Skeletal muscle tissue (tissue), 4 donors: ENCODE data around the gene PPP1R12B. TPM values are rescaled to one million over a fixed set of nuclear protein-coding genes. Genes with fewer than 3 reads are reported as not detected.
"Not testable (repeated sequence)": the region's sequence is repeated elsewhere in the genome, so short reads cannot be mapped to it uniquely, and the experiment has no call there.

Source experiments
- H3K27ac ChIP-seq: one replicate; pipeline ENCODE4 v1.7.0; 2013; ENCODE audit warnings: mild to moderate bottlenecking, low read depth, low read length, inconsistent platforms
- H3K27me3 ChIP-seq, 3 donors: one replicate each; pipeline ENCODE4 v1.7.0; 2013; ENCODE audit warnings: low read length in 3 of 3; ENCODE audit not compliant: control insufficient read depth in 3 of 3, insufficient read depth in 3 of 3
- H3K36me3 ChIP-seq, 3 donors: one replicate each; pipeline ENCODE4 v1.7.0; 2013; ENCODE audit warnings: low read length in 3 of 3; ENCODE audit not compliant: control insufficient read depth in 3 of 3, insufficient read depth in 3 of 3
- H3K4me1 ChIP-seq, 3 donors: one replicate each; pipeline ENCODE4 v1.7.0; 2013; ENCODE audit warnings: low read length in 3 of 3, mild to moderate bottlenecking in 3 of 3; ENCODE audit not compliant: control insufficient read depth in 3 of 3, insufficient read depth in 3 of 3
- H3K4me3 ChIP-seq, 3 donors: one replicate each; pipeline ENCODE4 v1.7.0; 2013; ENCODE audit warnings: low read length in 3 of 3
- H3K9ac ChIP-seq, 3 donors: one replicate each; pipeline ENCODE4 v1.7.0; 2013; ENCODE audit warnings: low read length in 3 of 3, mild to moderate bottlenecking in 3 of 3, moderate library complexity in 2 of 3, low read depth in 1 of 3
- H3K9me3 ChIP-seq, 3 donors: one replicate each; pipeline ENCODE4 v1.7.0; 2013; ENCODE audit warnings: low read length in 3 of 3; ENCODE audit not compliant: control insufficient read depth in 3 of 3
- total RNA-seq: library from RNA; depleted of rRNA; stranded (reverse); fragments of >200 nt; gene quantifications from one replicate; pipeline ENCODE4 v1.2.3, GENCODE V29; 2014
- donor health status: Osteomylitis.

PPP1R12B gene
- total RNA-seq, 1 donor from 2014 or later: 73.6 TPM

GRCh38 chr1:202616355-202616915, 267.9 kb downstream of the PPP1R12B start:
- H3K4me1 ChIP-seq: peaks cover 28 to 46% (median 38%) of the 10 kb centered on the region in 3 donors
- H3K27me3 ChIP-seq: no peaks in the 10 kb centered on the region
- H3K27ac ChIP-seq: no peak overlapping the region

GRCh38 chr1:202619012-202619411, 270.5 kb downstream of the PPP1R12B start:
- not testable (repeated sequence) for H3K27ac ChIP-seq, H3K9me3 ChIP-seq, H3K36me3 ChIP-seq, H3K27me3 ChIP-seq
- peak overlapping the region in 1 of 3 donors; percentile 45 for H3K4me3 ChIP-seq
- H3K4me1 ChIP-seq: peaks cover 32 to 61% (median 42%) of the 10 kb centered on the region in 3 donors
- H3K9ac ChIP-seq: peak overlapping the region in 2 of 3 donors; percentile 25 to 45

More at GRCh38 chr1:202616355-202616915, 267.9 kb downstream of the PPP1R12B start:
- H3K9ac ChIP-seq: peak overlapping the region in 1 of 3 donors; percentile 33
- H3K36me3 ChIP-seq: no peaks in the 10 kb centered on the region
- H3K4me3 ChIP-seq: no peak overlapping the region
- no peaks in the 10 kb centered on the region for H3K9me3 ChIP-seq

GRCh38 chr1:202619505-202619904, 271.0 kb downstream of the PPP1R12B start:
- Histone ChIP-seq H3K27ac (no peak overlapping the region), H3K27me3 (peaks cover 0 to 2% (median 0%) of the 10 kb centered on the region in 3 donors), H3K4me1 (peaks cover 32 to 61% (median 42%) of the 10 kb centered on the region in 3 donors)

DNA sequence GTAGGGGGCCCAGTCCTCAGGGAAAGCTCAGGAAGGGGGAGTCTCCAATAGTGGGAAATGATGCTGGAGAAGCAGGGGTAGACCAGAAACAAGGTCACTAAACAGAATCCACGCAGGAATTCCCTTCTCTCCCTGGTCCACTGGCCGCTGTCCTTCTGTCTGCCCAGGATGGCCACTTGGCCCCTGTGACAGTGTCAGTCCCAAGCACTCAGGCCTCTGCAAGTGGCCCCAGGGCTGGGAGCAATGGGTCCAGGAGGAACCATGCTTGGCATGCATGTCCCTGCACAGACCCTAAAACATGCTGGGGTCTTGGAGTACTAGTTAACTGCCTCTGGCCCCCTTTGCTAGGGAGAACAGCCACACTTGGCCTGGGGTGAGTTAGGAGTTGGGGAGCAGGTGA, 271.5 kb downstream of the PPP1R12B start:
- not testable (repeated sequence) for H3K27me3 ChIP-seq, H3K9me3 ChIP-seq, H3K4me3 ChIP-seq, H3K9ac ChIP-seq, H3K36me3 ChIP-seq, H3K27ac ChIP-seq
- H3K4me1 ChIP-seq: peaks cover 26 to 61% (median 42%) of the 10 kb centered on the region in 3 donors

More at GRCh38 chr1:202619505-202619904, 271.0 kb downstream of the PPP1R12B start:
- no peaks in the 10 kb centered on the region for H3K36me3 ChIP-seq
- H3K9ac ChIP-seq: peak overlapping the region in 1 of 3 donors; percentile 25
- H3K4me3 ChIP-seq: no peak overlapping the region
- no peaks in the 10 kb centered on the region for H3K9me3 ChIP-seq

DNA sequence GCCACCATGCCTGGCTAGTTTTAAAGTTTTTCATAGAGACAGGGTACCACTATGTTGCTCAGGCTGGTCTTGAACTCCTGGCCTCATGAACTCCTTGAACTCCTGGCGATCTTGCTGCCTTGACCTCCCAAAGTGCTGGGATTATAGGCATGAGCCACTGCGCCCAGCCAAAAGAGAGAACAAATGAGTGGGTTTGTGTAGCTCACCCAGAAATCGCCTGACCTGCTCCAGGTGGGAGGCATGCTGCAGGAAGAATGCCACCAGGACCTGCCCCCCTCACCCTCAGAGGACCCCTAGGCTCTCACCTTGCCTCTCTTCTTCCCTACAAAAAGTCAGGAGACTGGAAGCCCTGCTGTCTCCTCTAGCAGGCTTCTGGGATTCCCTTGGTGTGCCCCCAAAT, 272.9 kb downstream of the PPP1R12B start:
- Histone ChIP-seq H3K4me1 (peaks cover 13 to 56% (median 33%) of the 10 kb centered on the region in 3 donors), H3K27ac (no peak overlapping the region), H3K9ac (no peak overlapping the region), H3K36me3 (no peaks in the 10 kb centered on the region), H3K9me3 (no peaks in the 10 kb centered on the region), H3K27me3 (peaks cover 0 to 7% (median 5%) of the 10 kb centered on the region in 3 donors), H3K4me3 (no peak overlapping the region)

DNA sequence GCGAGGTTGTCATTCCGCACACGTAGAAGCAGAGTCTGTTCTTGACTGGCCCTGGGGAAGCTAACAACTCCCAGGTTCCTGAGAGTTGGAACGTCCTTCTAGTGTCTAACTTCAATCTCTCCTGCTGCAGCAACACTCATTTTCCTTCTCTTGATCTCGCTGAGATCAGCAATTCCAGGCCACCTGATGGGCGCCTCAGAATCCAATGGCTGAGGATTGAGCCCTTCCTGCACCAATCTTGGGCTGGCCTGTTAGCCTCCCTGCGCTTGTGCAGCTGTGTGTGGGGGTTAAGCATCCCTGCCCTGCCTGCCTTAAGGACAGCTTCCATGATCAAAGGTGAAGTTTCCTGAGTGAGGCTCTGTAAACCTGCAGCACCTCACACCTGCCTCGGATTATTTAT, 273.9 kb downstream of the PPP1R12B start:
- peaks cover 13 to 63% (median 35%) of the 10 kb centered on the region in 3 donors for H3K4me1 ChIP-seq
- no peak overlapping the region for H3K9ac ChIP-seq
- peaks cover 0 to 7% (median 5%) of the 10 kb centered on the region in 3 donors for H3K27me3 ChIP-seq

GRCh38 chr1:202623075-202623474, 274.6 kb downstream of the PPP1R12B start:
- peak overlapping the region in 1 of 3 donors; percentile 8 for H3K9ac ChIP-seq
- H3K27ac ChIP-seq: no peak overlapping the region
- no peaks in the 10 kb centered on the region for H3K36me3 ChIP-seq
- no peak overlapping the region for H3K4me3 ChIP-seq
- H3K27me3 ChIP-seq: peaks cover 0 to 7% (median 5%) of the 10 kb centered on the region in 3 donors
- no peaks in the 10 kb centered on the region for H3K9me3 ChIP-seq
- H3K4me1 ChIP-seq: peaks cover 13 to 64% (median 36%) of the 10 kb centered on the region in 3 donors

More for the DNA sequence above, 273.9 kb downstream of the PPP1R12B start:
- Histone ChIP-seq H3K9me3 (no peaks in the 10 kb centered on the region), H3K36me3 (no peaks in the 10 kb centered on the region), H3K27ac (no peak overlapping the region), H3K4me3 (no peak overlapping the region)

DNA sequence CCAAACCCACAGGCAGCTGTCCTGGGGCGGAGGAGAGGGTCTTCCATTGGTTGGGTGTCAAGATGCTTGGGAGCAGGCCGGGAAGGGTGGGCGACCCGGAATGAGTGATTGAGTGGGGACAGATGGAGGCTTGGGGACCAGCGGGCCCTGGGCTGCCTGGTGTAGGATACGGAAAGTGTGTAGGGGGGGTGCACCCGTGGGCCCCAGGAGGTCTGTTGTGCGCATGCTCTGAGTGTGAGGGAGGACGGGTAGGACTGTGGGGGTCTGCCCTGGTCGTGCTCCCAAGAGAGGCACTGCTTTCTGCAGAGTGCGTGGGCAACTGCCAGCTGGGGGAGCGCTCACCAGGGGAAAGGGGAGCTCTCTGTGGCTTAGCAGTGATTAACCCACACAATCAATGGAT, 275.0 kb downstream of the PPP1R12B start:
- Histone ChIP-seq H3K4me1 (peaks cover 12 to 60% (median 32%) of the 10 kb centered on the region in 3 donors), H3K4me3 (peak overlapping the region in 1 of 3 donors; percentile 22)
- H3K27me3 ChIP-seq, H3K9me3 ChIP-seq, H3K27ac ChIP-seq, H3K9ac ChIP-seq, H3K36me3 ChIP-seq: not testable (repeated sequence)

DNA sequence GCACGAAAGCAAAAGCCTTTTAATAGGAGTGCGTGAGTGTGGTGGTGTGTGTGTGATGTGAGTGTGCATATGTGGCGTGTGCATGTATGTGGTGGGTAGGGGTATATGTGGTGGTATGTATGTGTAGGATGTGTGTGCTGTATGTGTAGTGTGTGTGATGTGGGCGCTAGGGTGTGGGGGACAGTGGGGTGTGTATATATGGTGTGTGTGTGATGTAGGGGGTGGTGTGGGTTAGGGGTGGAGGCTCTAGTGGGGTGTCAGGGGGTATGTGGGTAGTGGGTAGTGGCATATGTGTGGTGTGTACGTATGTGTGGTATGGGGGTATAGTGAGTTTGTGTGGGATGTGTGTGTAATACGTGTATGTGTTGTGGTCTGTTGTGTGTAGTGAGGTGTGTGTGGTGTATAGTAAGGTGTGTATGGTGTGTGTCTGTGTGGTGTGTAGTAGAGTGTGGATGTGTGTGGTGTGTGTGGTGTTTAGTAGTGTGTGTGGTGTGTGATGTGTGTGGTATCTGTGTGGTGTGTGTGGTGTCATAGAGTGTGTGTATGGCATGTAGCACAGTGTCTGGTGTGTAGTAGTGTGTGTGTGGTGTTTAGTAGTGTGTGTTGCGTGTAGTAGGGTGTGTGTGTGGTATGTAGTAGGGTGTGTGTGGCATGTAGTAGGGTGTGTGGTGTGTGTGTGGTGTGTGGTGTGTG, 275.7 kb downstream of the PPP1R12B start:
- Histone ChIP-seq H3K9ac (no peak overlapping the region), H3K27ac (no peak overlapping the region), H3K9me3 (no peaks in the 10 kb centered on the region), H3K4me1 (peaks cover 7 to 52% (median 25%) of the 10 kb centered on the region in 3 donors), H3K36me3 (no peaks in the 10 kb centered on the region), H3K4me3 (no peak overlapping the region), H3K27me3 (peaks cover 0 to 11% (median 7%) of the 10 kb centered on the region in 3 donors)

GRCh38 chr1:202624781-202625108, 276.2 kb downstream of the PPP1R12B start:
- Histone ChIP-seq H3K4me3 (no peak overlapping the region), H3K36me3 (no peaks in the 10 kb centered on the region), H3K9ac (no peak overlapping the region), H3K9me3 (no peaks in the 10 kb centered on the region), H3K4me1 (peaks cover 4 to 47% (median 21%) of the 10 kb centered on the region in 3 donors), H3K27me3 (peaks cover 0 to 11% (median 7%) of the 10 kb centered on the region in 3 donors), H3K27ac (no peak overlapping the region)
